Measurements from ENCODE around the gene SV2B.
"Not testable (repeated sequence)": the region's sequence is repeated elsewhere in the genome, so short reads cannot be mapped to it uniquely, and the experiment has no call there.

The SV2B gene

DNA sequence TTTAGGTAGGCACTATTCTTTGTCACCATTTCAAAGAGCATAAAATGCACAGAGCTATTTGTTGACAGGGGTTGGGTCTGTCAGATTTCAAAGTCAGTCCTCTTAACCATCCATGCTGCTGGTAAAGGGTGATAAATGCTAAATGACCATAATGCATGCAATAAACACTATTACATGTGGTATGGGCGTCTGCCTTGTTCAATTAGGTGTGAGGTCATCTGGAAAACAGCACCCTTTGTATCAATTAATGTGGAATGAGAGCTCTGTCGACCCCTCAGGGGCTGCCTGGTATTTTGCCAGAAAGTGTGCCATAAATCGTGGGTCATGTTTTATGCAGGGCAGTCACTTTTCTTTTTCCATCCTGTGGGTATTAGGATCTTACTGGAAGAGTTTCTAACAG, 235.6 kb downstream of the SV2B start:
- DNase-seq, result no peak

DNA sequence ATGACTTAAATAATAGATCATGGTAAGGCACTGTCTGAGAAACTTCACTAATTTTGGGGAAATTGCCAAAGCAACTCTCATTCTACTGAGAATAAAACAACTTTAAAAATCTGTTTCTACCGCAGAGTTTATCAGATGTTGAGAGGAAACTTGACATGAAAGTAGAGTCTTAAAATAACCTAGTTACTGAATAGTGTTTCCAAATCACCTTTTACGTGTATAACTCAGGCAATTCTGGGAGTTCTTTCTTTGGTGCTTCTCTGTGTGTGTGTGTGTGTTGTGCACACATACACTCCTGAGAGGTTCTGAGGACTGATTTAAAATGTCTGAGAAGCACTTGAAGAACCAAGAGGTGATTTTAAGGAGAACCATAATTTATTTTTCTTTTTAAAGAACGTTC, 236.6 kb downstream of the SV2B start:
- no peak for DNase-seq

DNA sequence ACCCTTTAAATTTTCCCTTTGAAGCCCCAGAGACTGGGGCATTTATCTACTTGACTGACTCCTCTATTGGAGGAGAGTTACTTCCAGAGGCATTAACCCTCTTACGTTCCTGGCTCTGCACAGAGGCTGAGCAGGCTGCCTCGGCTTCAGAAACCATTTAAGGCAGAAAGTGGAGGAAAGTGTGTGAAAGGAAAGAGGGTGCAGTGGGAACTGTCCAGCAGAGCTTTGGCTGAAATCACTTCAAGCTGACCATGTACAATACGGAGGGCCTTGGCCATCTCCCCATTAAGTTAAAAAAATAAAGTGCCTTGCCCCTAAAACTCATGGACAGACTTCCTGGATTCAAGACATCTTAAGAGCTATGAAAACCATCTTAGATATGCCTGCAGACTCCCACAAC, 238.7 kb downstream of the SV2B start:
- DNase-seq, result no peak

DNA sequence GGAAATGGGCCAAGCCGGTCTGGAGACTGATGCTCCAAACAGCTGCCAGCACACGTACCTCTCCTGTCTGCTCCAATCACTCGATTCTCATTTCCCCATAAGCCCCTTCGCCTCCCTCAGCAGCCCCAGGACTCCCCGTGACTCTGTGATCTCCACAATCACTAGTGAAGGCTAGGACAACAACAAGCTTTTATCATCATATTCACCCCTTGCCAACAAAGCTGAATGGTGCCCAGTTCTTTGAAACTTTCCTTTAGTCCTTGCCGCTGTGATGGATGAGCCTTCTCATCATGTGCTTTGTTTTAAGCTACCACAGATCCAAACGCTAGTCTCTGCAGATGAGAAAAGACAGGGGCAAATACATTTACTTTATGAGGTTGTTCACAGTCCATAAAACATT, 242.0 kb downstream of the SV2B start:
- DNase-seq, result no peak

DNA sequence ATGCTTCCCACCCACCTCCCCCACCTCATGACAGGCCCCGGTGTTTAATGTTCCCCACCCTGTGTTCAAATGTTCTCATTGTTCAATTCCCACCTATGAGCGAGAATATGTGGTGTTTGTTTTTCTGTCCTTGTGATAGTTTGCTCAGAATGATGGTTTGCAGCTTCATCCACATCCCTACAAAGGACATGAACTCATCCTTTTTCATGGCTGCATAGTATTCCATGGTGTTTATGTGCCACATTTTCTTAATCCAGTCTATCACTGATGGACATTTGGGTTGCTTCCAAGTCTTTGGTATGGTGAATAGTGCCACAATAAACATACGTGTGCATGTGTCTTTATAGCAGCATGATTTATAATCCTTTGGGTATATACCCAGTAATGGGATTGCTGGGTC, 244.9 kb downstream of the SV2B start:
- not testable (repeated sequence) for DNase-seq

DNA sequence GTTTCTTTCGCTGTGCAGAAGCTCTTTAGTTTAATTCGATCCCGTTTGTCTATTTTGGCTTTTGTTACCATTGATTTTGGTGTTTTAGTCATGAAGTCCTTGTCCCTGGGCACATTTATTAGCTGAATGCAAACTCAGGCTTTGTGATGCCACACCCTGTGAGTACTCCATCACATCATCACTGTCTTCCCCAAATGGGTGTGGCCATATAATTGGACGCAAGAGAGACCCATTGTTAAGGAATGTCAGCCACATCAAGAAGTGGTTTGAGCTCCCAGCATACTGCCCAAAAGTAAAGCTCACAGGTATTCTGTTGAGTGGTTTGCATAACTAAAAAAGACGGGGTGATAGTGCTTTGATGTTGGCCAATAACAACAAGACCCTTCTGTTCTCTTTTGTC, 245.7 kb downstream of the SV2B start:
- DNase-seq, result no peak

DNA sequence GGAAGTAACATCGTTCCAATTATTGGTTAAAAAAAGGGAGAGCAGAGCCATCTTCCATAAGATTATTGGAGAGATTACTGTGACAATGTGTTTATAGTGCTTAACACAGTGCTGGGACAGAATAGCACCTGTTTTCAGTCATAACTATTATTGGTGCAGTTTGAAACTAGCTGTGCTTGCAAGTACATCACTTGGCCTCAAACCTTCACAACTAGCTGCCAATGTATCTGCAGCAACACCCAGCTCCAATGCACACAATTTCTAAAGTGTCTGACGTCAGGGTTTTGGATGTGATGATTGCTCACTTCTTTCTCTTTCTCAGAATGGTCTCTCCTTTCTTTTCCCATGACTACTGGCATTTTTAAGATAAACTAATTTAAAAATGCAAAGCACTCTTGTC, 246.2 kb downstream of the SV2B start:
- DNase-seq, result no peak

DNA sequence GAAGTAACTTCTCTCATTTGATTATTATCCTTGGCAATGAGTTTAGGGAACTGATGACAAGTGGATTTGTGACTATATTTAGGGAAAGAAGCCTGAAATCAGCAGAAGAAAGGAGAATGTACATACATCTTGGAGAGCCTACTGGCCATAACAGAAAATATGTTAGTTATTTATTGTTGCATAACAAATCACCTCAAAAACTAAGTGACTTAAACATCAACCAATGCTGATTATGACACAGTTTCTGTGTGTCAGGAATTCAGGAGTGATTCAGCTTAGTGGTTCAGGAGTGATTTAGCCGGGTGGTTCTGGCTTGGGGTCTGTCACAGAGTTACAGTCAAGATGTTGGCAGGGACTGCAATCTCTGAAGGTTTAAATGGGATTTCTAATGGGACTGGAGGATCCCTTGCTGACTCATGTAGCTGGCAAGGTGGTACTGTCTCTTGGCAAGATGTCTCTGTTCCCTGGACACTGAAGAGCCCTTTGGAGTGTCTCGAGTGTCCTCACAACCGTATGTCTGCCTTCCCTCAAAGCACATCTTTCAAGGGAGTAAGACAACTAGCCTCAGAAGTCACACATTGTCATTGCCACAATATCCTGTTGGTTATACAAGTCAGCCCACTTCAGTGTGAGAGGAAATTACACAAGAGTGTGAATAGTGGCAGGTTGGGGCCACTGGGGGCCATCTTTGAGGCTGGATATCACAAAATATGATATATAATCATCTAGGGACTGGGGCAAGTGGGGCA, 248.9 kb downstream of the SV2B start:
- DNase-seq, result no peak

Measured in NCI-H2081 treated with DMSO at 0.1 percent for 48 hours (cell line).